ENCODE measurements around the gene CCDC120.

Gene CCDC120

DNA sequence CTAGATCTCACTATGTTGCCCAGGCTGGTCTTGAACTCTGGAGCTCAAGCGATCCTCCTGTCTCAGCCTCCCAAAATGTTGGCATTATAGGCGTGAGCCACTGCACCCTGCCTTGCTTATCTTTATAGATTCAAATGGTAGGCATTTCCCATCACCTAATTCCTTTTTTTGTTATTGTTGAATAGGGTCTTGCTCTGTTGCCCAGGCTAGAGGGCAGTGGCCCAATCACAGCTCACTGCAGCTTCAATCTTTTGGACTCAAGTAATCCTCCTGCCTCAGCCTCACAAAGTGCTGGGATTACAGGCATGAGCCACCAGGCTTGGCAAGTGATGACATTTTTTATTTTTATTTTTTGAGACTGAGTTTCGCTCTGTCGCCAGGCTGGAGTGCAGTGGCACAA lies 37.6 kb downstream of the CCDC120 start:
- no peak for DNase-seq (ENCODE audit: low read depth)

GRCh38 chrX:49100704-49101628 lies 42.2 kb downstream of the CCDC120 start:
- DNase-seq (ENCODE audit: low read depth), result peak; percentile 78
- H3K4me3 ChIP-seq (ENCODE audit: low read depth, low read length), result peak overlapping the region; percentile 62

More for the DNA sequence above, 37.6 kb downstream of the CCDC120 start:
- no peak overlapping the region for H3K4me3 ChIP-seq (ENCODE audit: low read depth, low read length)

DNA sequence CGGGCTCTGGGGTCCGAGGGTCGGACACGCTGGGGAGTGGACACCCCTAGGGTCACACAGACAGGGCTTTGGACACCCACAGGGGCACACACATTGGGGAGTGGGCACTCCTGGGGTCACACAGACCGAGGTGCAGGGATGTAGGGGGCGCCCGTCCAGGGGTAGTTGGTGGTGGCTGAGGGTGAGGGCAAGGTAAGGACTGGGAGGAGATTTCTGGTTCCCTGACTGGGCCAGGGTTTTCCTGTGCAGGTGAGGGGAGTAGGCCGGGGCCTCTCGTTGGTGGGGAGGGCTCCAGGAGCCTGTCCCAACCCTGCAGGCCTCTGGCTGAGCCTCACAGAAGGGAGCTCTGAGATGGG lies 42.8 kb downstream of the CCDC120 start:
- no peak for DNase-seq (ENCODE audit: low read depth)
- peak overlapping the region; percentile 62 for H3K4me3 ChIP-seq (ENCODE audit: low read depth, low read length)

DNA sequence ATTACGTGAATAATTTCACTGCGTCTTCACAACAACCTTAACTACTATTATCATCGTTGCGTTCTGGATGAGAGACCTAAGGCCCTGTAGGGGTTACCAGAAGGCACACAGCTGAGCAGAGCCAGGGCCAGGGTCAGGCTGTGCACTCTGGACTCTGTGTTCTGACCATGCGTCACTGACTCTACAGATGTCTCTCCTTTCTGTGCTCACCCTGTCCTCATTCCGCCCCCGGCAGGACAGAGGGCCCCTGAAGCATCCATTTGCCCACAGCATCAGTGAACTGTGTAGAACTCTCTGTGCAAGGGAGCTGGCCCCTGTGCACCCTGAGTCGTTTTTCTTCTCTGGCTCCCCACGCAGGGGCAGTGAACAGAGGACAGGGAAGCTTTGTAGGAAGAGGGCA lies 43.4 kb downstream of the CCDC120 start:
- H3K4me3 ChIP-seq (ENCODE audit: low read depth, low read length), result no peak overlapping the region
- DNase-seq (ENCODE audit: low read depth), result no peak

GRCh38 chrX:49103637-49104036 lies 44.8 kb downstream of the CCDC120 start:
- H3K4me3 ChIP-seq (ENCODE audit: low read depth, low read length), result no peak overlapping the region
- DNase-seq (ENCODE audit: low read depth), result no peak

DNA sequence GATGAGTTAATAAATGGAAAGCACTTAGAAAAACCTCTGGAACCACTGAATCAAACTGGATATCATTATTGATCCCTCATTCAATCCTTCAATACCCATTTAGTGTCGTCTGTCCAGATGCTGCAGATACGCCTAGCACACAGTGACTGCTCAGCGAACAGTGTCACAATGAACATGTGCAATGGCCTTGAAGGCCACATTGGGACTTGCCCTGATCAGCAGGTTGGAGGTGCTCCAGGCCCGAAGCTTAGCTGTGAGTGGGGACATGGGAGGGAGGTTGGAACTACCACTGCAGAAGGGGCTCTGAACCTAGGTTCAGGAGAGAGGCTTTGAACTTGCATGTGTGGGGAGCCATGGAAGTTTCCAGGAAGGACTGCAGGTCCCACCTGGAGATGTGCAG lies 47.5 kb downstream of the CCDC120 start:
- no peak for DNase-seq (ENCODE audit: low read depth)
- no peak overlapping the region for H3K4me3 ChIP-seq (ENCODE audit: low read depth, low read length)

- no peak for DNase-seq (ENCODE audit: low read depth)
- no peak overlapping the region for H3K4me3 ChIP-seq (ENCODE audit: low read depth, low read length)
Measured at GRCh38 chrX:49106930-49107329, 48.1 kb downstream of the CCDC120 start.

GRCh38 chrX:49108641-49109040 lies 49.8 kb downstream of the CCDC120 start:
- H3K4me3 ChIP-seq (ENCODE audit: low read depth, low read length), result no peak overlapping the region
- no peak for DNase-seq (ENCODE audit: low read depth)

- DNase-seq (ENCODE audit: low read depth), result no peak
- no peak overlapping the region for H3K4me3 ChIP-seq (ENCODE audit: low read depth, low read length)
Measured at GRCh38 chrX:49110417-49110816, 51.6 kb downstream of the CCDC120 start.

DNA sequence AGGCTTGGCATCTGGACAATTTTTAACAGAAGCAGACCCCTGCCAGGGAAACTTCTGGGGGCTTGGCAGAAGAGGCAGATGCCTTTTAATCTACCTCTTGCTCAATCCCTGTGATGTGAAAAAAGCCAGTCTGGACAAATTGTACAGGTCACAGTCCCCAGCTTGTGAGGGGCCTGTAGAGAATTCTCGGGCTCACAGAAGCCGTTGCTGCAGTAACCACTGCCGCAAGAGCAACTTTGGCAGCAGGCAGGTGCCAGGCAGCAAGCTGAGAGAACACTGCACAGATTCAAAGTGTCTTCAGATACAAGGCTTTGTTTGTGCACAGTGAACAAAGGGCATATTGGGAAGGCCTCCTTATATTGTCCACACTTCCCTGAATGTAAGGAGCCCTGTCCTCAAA lies 53.0 kb downstream of the CCDC120 start:
- no peak overlapping the region for H3K4me3 ChIP-seq (ENCODE audit: low read depth, low read length)
- DNase-seq (ENCODE audit: low read depth), result no peak

- DNase-seq (ENCODE audit: low read depth), result no peak
- H3K4me3 ChIP-seq (ENCODE audit: low read depth, low read length), result no peak overlapping the region
Measured at GRCh38 chrX:49116076-49116475, 57.3 kb downstream of the CCDC120 start.

- DNase-seq (ENCODE audit: low read depth), result no peak
- no peak overlapping the region for H3K4me3 ChIP-seq (ENCODE audit: low read depth, low read length)
Measured at GRCh38 chrX:49116716-49117115, 57.9 kb downstream of the CCDC120 start.

DNA sequence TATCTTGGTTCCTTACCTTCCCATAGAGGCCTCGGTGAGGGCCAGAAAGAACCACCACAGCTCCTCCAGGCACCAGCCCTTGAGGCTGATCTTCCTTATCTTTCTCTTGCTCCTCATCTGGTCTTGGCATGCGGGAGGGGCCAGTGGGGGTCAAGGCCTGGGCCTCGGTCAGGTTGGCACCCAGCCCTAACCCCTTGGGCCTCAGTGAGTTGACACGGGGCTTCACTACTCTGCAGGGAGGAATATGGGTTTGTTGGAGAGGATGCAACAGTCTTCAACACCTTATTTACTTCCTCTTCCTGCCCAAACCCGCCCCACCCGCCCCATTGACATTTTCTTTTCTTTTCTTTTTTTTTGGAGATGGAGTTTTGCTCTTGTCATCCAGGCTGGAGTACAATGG lies 58.8 kb downstream of the CCDC120 start:
- no peak overlapping the region for H3K4me3 ChIP-seq (ENCODE audit: low read depth, low read length)
- DNase-seq (ENCODE audit: low read depth), result no peak

Data from skeletal muscle cell (primary cell).